VCaP (cell line): Measurements from ENCODE around the gene DNAH8.

ENCODE experiments used
- H3K27ac ChIP-seq: fragments of 450-650 bp; 2 replicates; pipeline ENCODE4 v1.5.1; 2017
- TF ChIP-seq, protein P1 (sequence below): fragments of 450-650 bp; conservative IDR thresholded peaks from 2 replicates; pipeline ENCODE4 v1.5.1; 2017; ENCODE audit warnings: mild to moderate bottlenecking, moderate library complexity

DNAH8 gene

DNA sequence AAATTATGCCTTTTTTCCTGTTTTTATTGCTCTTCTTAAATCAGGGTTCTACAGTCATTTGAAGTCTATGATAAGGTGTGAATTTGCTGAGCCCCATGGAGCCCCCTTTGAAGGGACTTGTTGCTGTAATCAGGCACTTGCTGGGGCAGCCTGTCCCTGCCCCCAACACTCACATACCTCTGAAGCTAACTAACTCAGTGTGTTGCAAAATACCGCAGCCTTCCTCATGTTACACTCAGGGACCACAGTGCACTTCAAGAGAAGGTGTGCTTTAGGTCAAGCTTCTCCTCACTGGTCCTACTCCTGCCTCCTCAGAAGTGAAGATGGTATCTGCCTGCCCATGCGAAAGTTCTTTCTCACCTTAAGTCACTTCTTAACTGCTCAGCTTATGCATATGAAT is 267.4 kb downstream of the DNAH8 start:
- no peak overlapping the region for H3K27ac ChIP-seq
- TF ChIP-seq, protein P1, sequence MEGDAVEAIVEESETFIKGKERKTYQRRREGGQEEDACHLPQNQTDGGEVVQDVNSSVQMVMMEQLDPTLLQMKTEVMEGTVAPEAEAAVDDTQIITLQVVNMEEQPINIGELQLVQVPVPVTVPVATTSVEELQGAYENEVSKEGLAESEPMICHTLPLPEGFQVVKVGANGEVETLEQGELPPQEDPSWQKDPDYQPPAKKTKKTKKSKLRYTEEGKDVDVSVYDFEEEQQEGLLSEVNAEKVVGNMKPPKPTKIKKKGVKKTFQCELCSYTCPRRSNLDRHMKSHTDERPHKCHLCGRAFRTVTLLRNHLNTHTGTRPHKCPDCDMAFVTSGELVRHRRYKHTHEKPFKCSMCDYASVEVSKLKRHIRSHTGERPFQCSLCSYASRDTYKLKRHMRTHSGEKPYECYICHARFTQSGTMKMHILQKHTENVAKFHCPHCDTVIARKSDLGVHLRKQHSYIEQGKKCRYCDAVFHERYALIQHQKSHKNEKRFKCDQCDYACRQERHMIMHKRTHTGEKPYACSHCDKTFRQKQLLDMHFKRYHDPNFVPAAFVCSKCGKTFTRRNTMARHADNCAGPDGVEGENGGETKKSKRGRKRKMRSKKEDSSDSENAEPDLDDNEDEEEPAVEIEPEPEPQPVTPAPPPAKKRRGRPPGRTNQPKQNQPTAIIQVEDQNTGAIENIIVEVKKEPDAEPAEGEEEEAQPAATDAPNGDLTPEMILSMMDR = no peak

DNA sequence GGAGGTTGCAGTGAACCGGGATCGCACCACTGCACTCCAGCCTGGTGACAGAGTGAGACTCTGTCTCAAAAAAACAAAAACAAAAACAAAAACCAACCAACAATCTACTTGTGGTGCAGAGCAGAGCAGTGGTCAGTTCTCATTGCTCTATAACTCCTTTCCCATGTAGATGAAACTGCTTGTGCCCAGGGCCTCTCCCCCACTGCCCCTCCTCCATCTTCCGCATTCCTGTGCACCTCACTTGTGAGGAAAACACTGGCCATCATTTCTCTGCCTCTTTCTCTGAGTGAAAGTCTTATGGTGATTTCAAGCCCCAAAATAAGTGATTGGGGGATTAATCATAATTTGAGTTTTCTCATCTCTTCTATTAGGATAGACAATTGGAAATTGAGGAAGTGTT is 269.6 kb downstream of the DNAH8 start:
- TF ChIP-seq, protein P1 = no peak
- H3K27ac ChIP-seq = no peak overlapping the region

DNA sequence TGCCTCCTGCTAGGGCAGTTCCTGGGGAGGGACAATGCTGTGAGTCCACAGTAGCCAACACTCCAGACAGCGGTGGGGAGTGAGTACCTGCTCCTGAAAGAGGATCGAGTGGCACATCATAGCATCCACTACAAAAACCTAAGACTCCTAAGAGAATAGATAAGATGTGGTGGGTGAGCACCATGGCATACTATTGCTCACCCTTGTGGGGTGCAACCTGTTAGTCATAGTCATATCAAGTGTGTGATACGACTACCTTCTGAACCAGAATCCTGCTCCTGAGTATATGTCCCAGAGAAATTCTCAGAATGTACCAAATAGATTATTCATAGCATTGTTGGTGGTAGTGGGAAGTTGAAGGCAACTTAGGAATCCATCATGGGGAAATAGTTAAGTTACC is 270.7 kb downstream of the DNAH8 start:
- TF ChIP-seq, protein P1 = no peak
- no peak overlapping the region for H3K27ac ChIP-seq

DNA sequence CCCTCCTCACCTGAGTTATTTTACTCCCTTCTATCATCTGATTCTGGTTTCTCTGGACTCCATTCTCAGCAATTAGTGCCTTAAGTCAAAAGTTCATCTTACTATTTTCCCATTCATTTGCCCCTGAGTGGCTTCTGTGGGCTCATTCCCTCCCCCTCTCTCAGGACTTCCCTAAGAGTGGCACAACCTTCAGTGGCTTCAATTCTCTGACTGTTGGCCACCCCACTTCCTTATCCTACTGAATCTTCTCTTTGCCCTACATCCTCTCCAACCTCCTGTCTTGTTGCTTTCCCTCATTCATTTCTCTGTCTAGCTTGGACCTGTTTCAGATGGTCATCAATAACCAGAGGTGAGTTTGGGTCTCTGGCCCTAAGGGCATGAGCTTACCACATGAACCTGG is 272.4 kb downstream of the DNAH8 start:
- H3K27ac ChIP-seq = no peak overlapping the region
- TF ChIP-seq, protein P1 = no peak

DNA sequence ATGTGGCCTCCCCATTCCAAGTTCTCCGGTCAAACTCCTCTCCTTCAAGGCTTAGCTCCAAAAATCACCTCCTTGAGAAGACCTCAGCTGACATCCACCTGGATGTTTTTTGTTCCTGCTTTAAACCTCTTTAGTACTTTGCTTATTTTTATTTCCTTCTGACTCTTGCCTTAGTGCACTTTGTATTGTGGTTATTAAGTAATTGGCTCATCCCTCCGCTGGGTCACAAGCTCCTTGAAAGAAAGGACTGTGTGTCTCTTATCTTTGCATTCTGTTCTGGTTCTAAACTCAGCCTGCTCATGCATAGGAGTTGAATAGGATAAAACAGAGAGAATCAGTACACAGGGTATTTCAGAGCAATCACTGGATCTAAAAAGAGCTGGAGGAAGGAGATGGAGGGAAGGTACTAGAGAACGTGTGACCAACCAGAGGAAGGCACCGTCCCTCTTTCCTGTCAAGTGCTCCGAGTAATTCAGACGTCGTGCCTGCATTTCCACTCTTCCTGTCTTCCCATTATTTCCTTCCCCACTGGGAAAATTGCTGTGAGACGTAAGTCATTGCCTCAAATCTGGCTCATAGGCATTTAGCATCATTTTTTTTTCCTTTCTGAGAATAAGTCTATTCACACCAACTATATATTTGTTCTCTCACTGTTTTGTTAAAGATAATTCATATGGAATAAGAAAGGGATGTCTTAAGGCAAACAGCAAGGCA is 273.8 kb downstream of the DNAH8 start:
- TF ChIP-seq, protein P1 = no peak
- H3K27ac ChIP-seq = no peak overlapping the region

DNA sequence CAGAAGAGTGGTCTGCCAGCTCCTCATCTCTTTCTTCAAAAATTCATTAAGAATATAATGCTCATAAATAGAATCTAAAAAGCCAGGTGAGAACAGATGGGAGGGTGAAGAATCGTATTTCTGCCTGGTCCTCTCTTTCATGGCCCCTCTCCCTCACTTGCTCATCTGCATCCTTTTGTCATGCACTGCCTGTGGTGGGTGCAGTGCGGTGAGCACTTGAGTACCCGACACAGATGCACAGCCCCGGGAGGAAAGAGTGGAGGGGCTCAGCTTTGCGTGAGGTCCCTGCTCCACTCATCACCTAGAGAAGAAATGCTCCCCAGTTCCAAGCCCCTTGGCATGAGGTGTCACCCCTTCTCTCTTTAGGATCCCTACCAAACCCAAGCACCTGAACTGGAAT is 275.4 kb downstream of the DNAH8 start:
- H3K27ac ChIP-seq = no peak overlapping the region
- TF ChIP-seq, protein P1 = no peak

DNA sequence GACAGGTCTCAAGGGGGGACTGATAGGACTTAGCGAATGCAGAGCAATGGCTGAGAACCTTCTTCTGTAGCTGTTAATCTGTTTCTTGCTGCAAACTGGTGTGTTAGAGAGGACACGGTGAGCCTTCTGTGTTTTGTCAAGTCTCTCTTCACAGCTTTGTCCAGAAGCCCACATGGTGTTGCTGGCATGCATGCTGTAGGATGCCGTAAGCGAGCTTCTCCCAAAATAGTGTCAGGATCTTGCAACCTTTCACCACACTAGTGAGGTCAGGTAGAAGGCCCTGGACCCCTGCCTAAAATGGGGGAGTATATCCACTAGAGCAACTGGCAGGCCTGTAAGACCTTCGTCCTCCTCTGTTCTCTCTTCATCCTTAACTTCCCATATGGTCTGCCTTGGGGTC is 281.6 kb downstream of the DNAH8 start:
- TF ChIP-seq, protein P1 = no peak
- no peak overlapping the region for H3K27ac ChIP-seq
